GM23338 (cell line): ENCODE data around the gene HPRT1. TPM values are rescaled to one million over a fixed set of nuclear protein-coding genes. Genes with fewer than 3 reads are reported as not detected.

Experiments used
- ATAC-seq: fragments of 200-7000 bp; cut with Tn5 transposase; 3 replicates; pipeline ENCODE4 v1.9.1; 2020
- DNase-seq: peaks from one replicate; pipeline ENCODE4 v3.0.0-alpha.2; 2015; ENCODE audit warnings: low spot score
- H2AFZ ChIP-seq: fragments of 200-600 bp; sonication (generic); 2 replicates; pipeline ENCODE4 v1.8.0; 2016; ENCODE audit warnings: antibody characterized with exemption, mild to moderate bottlenecking, moderate library complexity
- H3F3A ChIP-seq: fragments of 200-600 bp; sonication (generic); replicated peaks from 2 replicates; pipeline ENCODE4 v1.8.0; 2017; ENCODE audit warnings: antibody characterized with exemption, mixed run types, low read depth
- H3K27ac ChIP-seq: fragments of 200-600 bp; sonication (generic); 2 replicates; pipeline ENCODE4 v1.6.1; 2016; ENCODE audit warnings: low read depth
- H3K27me3 ChIP-seq: fragments of 200-600 bp; sonication (generic); 2 replicates; pipeline ENCODE4 v1.8.0; 2016; ENCODE audit warnings: mild to moderate bottlenecking, mixed run types, moderate library complexity; ENCODE audit not compliant: insufficient read depth
- H3K36me3 ChIP-seq: fragments of 200-600 bp; sonication (generic); 2 replicates; pipeline ENCODE4 v1.8.0; 2016; ENCODE audit warnings: mild to moderate bottlenecking; ENCODE audit not compliant: insufficient read depth
- H3K4me1 ChIP-seq: fragments of 200-600 bp; sonication (generic); 2 replicates; pipeline ENCODE4 v1.8.0; 2016; ENCODE audit warnings: mild to moderate bottlenecking, moderate library complexity; ENCODE audit not compliant: insufficient read depth
- H3K4me2 ChIP-seq: fragments of 200-600 bp; sonication (generic); 2 replicates; pipeline ENCODE4 v1.7.1; 2017; ENCODE audit warnings: mixed run types
- H3K4me3 ChIP-seq: fragments of 200-600 bp; sonication (generic); 2 replicates; pipeline ENCODE4 v1.6.1; 2016; ENCODE audit warnings: mixed run types
- H3K79me2 ChIP-seq: fragments of 200-600 bp; sonication (generic); replicated peaks from 2 replicates; pipeline ENCODE4 v1.8.0; 2017; ENCODE audit warnings: mild to moderate bottlenecking; ENCODE audit not compliant: insufficient read depth
- H3K9me2 ChIP-seq: fragments of 200-600 bp; sonication (generic); 2 replicates; pipeline ENCODE4 v1.8.0; 2017; ENCODE audit not compliant: insufficient read depth
- H4K20me1 ChIP-seq: fragments of 200-600 bp; sonication (generic); replicated peaks from 2 replicates; pipeline ENCODE4 v1.8.0; 2017; ENCODE audit warnings: mild to moderate bottlenecking; ENCODE audit not compliant: insufficient read depth
- H3K27ac Mint-ChIP-seq: 2 replicates; pipeline ENCODE4 v1.8.0; 2020; ENCODE audit warnings: inconsistent platforms, mild to moderate bottlenecking, moderate library complexity, mixed read lengths
- H3K27me3 Mint-ChIP-seq: 3 replicates; pipeline ENCODE4 v1.8.0; 2022; ENCODE audit warnings: low read depth, mild to moderate bottlenecking, moderate library complexity, mixed read lengths, inconsistent platforms; ENCODE audit not compliant: insufficient read depth, poor library complexity
- H3K36me3 Mint-ChIP-seq: 3 replicates; pipeline ENCODE4 v1.8.0; 2021; ENCODE audit warnings: low read depth, mild to moderate bottlenecking, inconsistent platforms, moderate library complexity, mixed read lengths
- H3K4me1 Mint-ChIP-seq: 3 replicates; pipeline ENCODE4 v1.8.0; 2020; ENCODE audit warnings: mild to moderate bottlenecking, inconsistent platforms, mixed read lengths
- H3K4me3 Mint-ChIP-seq: 3 replicates; pipeline ENCODE4 v1.8.0; 2021; ENCODE audit warnings: moderate library complexity, mild to moderate bottlenecking, inconsistent platforms, mixed read lengths
- H3K9me3 Mint-ChIP-seq: 3 replicates; pipeline ENCODE4 v1.8.0; 2020; ENCODE audit warnings: moderate library complexity, mild to moderate bottlenecking, inconsistent platforms, mixed read lengths
- CREB1 ChIP-seq: fragments of 250-450 bp; sonication (Bioruptor Pico); IDR thresholded peaks from 2 replicates; pipeline ENCODE4 v1.5.0; 2020; ENCODE audit warnings: low read depth, mild to moderate bottlenecking, moderate library complexity
- CTCF ChIP-seq, 2 experiments: fragments of 200-600 bp in 1 of 2; sonication (generic) in 1 of 2; conservative IDR thresholded peaks; 2 replicates each; pipeline versions ENCODE4 v1.5.1 to v1.6.1; 2016 to 2017; ENCODE audit warnings: antibody characterized with exemption in 2 of 2, low read depth in 2 of 2, mild to moderate bottlenecking in 2 of 2, moderate library complexity in 1 of 2
- EZH2 ChIP-seq: fragments of 200-600 bp; sonication (generic); IDR thresholded peaks from one replicate; pipeline ENCODE4 v1.8.0; 2017; ENCODE audit warnings: antibody characterized with exemption, mild to moderate bottlenecking, low read depth; ENCODE audit not compliant: unreplicated experiment
- JUNB ChIP-seq: IDR thresholded peaks from one replicate; pipeline ENCODE4 v1.6.1; 2016; ENCODE audit warnings: antibody characterized with exemption; ENCODE audit not compliant: unreplicated experiment
- POLR2AphosphoS5 ChIP-seq: IDR thresholded peaks from 2 replicates; pipeline ENCODE4 v1.6.1; 2016; ENCODE audit warnings: antibody characterized with exemption, low read depth
- REST ChIP-seq: IDR thresholded peaks from one replicate; pipeline ENCODE4 v1.6.1; 2018; ENCODE audit warnings: antibody characterized with exemption; ENCODE audit not compliant: unreplicated experiment
- STAT1 ChIP-seq: IDR thresholded peaks from one replicate; pipeline ENCODE4 v1.6.1; 2016; ENCODE audit warnings: antibody characterized with exemption; ENCODE audit not compliant: unreplicated experiment
- ZNF114 ChIP-seq: fragments of 250-450 bp; sonication (Bioruptor Pico); IDR thresholded peaks from 2 replicates; pipeline ENCODE4 v1.5.0; 2020; ENCODE audit warnings: mild to moderate bottlenecking, moderate library complexity
- ZNF462 ChIP-seq: fragments of 250-450 bp; sonication (Bioruptor Pico); IDR thresholded peaks from 2 replicates; pipeline ENCODE4 v1.5.0; 2020; ENCODE audit warnings: mild to moderate bottlenecking, moderate library complexity
- polyA plus RNA-seq: library from polyadenylated mRNA; unstranded; fragments of >200 nt; fragmentation: Nextera tagmentation; extraction: Ambion mirVana; gene quantifications from 2 replicates; pipeline ENCODE4 v1.2.1, GENCODE V29; 2016
- total RNA-seq: library from RNA; depleted of rRNA; stranded (reverse); fragments of >200 nt; shearing (Covaris generic); gene quantifications from 2 replicates; pipeline ENCODE4 v1.2.3, GENCODE V29; 2014
- TF ChIP-seq, protein P1 (sequence below): IDR thresholded peaks from 2 replicates; pipeline ENCODE4 v1.6.1; 2016; ENCODE audit warnings: antibody characterized with exemption

The HPRT1 gene
- total and polyA plus RNA-seq, 2 experiments from 2014 or later: 27.0 to 79.4 TPM

- no peak for TF ChIP-seq ZNF462
- TF ChIP-seq CREB1: no peak
- no peak for TF ChIP-seq JUNB
- TF ChIP-seq STAT1: no peak
These were observed 24.1 kb upstream of the HPRT1 start (continued) for GRCh38 chrX:134435894-134436293.

DNA sequence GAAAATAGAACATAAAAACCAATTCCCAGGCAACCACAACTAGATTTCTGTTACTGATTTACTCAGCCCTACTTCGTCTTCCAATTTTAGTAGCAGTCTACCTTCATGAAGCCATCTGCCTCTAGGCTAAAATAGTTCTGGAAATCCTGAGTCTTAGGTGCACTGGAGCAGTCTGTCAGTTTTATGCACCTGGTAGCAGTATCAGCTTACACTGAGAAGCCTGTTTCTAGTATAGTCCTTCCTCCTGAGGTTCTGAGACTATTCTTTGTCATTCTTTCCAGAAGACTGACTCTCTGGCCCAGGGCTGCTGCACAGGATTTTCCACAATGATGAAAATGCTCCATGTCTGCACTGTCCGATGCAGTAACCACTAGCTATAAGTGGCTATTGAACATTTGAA, 16.9 kb upstream of the HPRT1 start:
- Mint-ChIP-seq H3K27ac (no peak overlapping the region), H3K36me3 (no peaks in the 10 kb centered on the region; the same call in 2 of the 3 replicates), H3K27me3 (peaks cover 3% of the 10 kb centered on the region), H3K9me3 (no peaks in the 10 kb centered on the region), H3K4me3 (no peak overlapping the region), H3K4me1 (no peaks in the 10 kb centered on the region)
- H3K79me2 ChIP-seq: no peaks in the 10 kb centered on the region
- H3K36me3 ChIP-seq: no peaks in the 10 kb centered on the region
- ATAC-seq (no peak), DNase-seq (no peak)
- no peak overlapping the region for H3K4me2 ChIP-seq
- no peaks in the 10 kb centered on the region for H4K20me1 ChIP-seq
- no peak overlapping the region for H3K4me3 ChIP-seq
- H3K9me2 ChIP-seq: no peaks in the 10 kb centered on the region
- no peaks in the 10 kb centered on the region for H3K27me3 ChIP-seq
- H3K27ac ChIP-seq: no peak overlapping the region
- no peak overlapping the region for H2AFZ ChIP-seq
- H3F3A ChIP-seq: no peaks in the 10 kb centered on the region
- H3K4me1 ChIP-seq: no peaks in the 10 kb centered on the region
- TF ChIP-seq CREB1 (no peak), POLR2AphosphoS5 (no peak), ZNF114 (CRISPR knock-in tag) (no peak), CTCF (conservative IDR thresholded peaks at IDR 0.05; ENCODE audit: low read depth in 2 of 2) (no peak), EZH2 (no peak), REST (no peak), STAT1 (no peak), JUNB (no peak)
- TF ChIP-seq, protein P1, sequence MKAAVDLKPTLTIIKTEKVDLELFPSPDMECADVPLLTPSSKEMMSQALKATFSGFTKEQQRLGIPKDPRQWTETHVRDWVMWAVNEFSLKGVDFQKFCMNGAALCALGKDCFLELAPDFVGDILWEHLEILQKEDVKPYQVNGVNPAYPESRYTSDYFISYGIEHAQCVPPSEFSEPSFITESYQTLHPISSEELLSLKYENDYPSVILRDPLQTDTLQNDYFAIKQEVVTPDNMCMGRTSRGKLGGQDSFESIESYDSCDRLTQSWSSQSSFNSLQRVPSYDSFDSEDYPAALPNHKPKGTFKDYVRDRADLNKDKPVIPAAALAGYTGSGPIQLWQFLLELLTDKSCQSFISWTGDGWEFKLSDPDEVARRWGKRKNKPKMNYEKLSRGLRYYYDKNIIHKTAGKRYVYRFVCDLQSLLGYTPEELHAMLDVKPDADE: no peak
